Fibroblast of lung (primary cell): ENCODE data around the gene MDN1. TPM values are rescaled to one million over a fixed set of nuclear protein-coding genes. Genes with fewer than 3 reads are reported as not detected.
"Not testable (repeated sequence)": the region's sequence is repeated elsewhere in the genome, so short reads cannot be mapped to it uniquely, and the experiment has no call there.

Experiments
- DNase-seq, 2 donors: peaks; one replicate each; pipeline versions ENCODE4 v3.0.0 to v3.0.0-alpha.2; 2010; ENCODE audit warnings: low read depth in 2 of 2
- H2AFZ ChIP-seq: 2 replicates; pipeline ENCODE4 v1.5.1; 2012; ENCODE audit warnings: low read length, control low read depth, inconsistent platforms
- H3K27ac ChIP-seq: 2 replicates; pipeline ENCODE4 v1.5.1; 2011; ENCODE audit warnings: low read length, control low read depth; ENCODE audit not compliant: insufficient read depth
- H3K27me3 ChIP-seq: 2 replicates; pipeline ENCODE4 v1.5.1; 2011; ENCODE audit warnings: mild to moderate bottlenecking, low read length; ENCODE audit not compliant: control insufficient read depth, insufficient read depth
- H3K36me3 ChIP-seq: 2 replicates; pipeline ENCODE4 v1.5.1; 2011; ENCODE audit warnings: low read length; ENCODE audit not compliant: control insufficient read depth, insufficient read depth
- H3K4me1 ChIP-seq: 2 replicates; pipeline ENCODE4 v1.5.1; 2011; ENCODE audit warnings: low read length; ENCODE audit not compliant: control insufficient read depth, insufficient read depth; ENCODE audit errors: extremely low read depth
- H3K4me2 ChIP-seq: 2 replicates; pipeline ENCODE4 v1.5.1; 2011; ENCODE audit warnings: low read length, control low read depth; ENCODE audit not compliant: insufficient read depth; ENCODE audit errors: extremely low read depth
- H3K4me3 ChIP-seq, 4 experiments: fragments of 200-600 bp in 1 of 4; sonication (generic) in 1 of 4; replicated peaks in 1 of 4; 2 replicates each; pipeline ENCODE4 v1.5.1; 2011 to 2016; ENCODE audit warnings: low read length in 4 of 4, low read depth in 3 of 4, mild to moderate bottlenecking in 3 of 4, control low read depth in 2 of 4, inconsistent platforms in 1 of 4, mixed read lengths in 1 of 4; ENCODE audit not compliant: insufficient read depth in 1 of 4; ENCODE audit errors: control extremely low read depth in 1 of 4
- H3K79me2 ChIP-seq: 2 replicates; pipeline ENCODE4 v1.5.1; 2012; ENCODE audit warnings: mild to moderate bottlenecking, low read length, inconsistent platforms; ENCODE audit not compliant: control insufficient read depth, insufficient read depth
- H3K9ac ChIP-seq: 2 replicates; pipeline ENCODE4 v1.5.1; 2011; ENCODE audit warnings: mild to moderate bottlenecking, low read length, control low read depth; ENCODE audit not compliant: insufficient read depth
- H3K9me3 ChIP-seq: 2 replicates; pipeline ENCODE4 v1.5.1; 2012; ENCODE audit warnings: low read depth, low read length; ENCODE audit not compliant: control insufficient read depth, insufficient read depth
- H4K20me1 ChIP-seq: 2 replicates; pipeline ENCODE4 v1.5.1; 2011; ENCODE audit warnings: low read length; ENCODE audit not compliant: control insufficient read depth, insufficient read depth; ENCODE audit errors: extremely low read depth
- CTCF ChIP-seq, 2 donors: IDR thresholded peaks in 1 of 2; conservative IDR thresholded peaks in 1 of 2; 1 replicate in 1 of 2; 2 replicates in 1 of 2; pipeline ENCODE4 v1.5.1; 2011 to 2012; ENCODE audit warnings: low read length in 2 of 2, control low read depth in 1 of 2, inconsistent platforms in 1 of 2, low read depth in 1 of 2, mild to moderate bottlenecking in 1 of 2
- EZH2 ChIP-seq: IDR thresholded peaks from 2 replicates; pipeline ENCODE4 v1.5.1; 2012; ENCODE audit warnings: low read length, control low read depth, mild to moderate bottlenecking; ENCODE audit errors: missing control alignments
- polyA plus RNA-seq, 2 donors: library from polyadenylated mRNA; depleted of rRNA in 1 of 2; stranded (reverse) in 1 of 2; unstranded in 1 of 2; fragments of >200 nt; gene quantifications; 2 replicates each; pipeline ENCODE4 v1.2.1, GENCODE V29; 2011 to 2012; ENCODE audit warnings: missing spikeins in 1 of 2
- total RNA-seq: library from RNA; depleted of rRNA; stranded (reverse); fragments of >200 nt; gene quantifications from 2 replicates; pipeline ENCODE4 v1.2.1, GENCODE V29; 2014

MDN1 gene
- total and polyA plus RNA-seq, 2 donors (not counting 1 experiment from before 2014, with no cell fraction given) = 5.9 to 23.5 TPM

GRCh38 chr6:89643406-89643805, 176.2 kb downstream of the MDN1 start:
- Histone ChIP-seq H2AFZ (no peak overlapping the region), H3K27me3 (no peaks in the 10 kb centered on the region), H3K9me3 (no peaks in the 10 kb centered on the region), H3K36me3 (peaks cover 2% of the 10 kb centered on the region), H3K4me1 (no peaks in the 10 kb centered on the region), H4K20me1 (no peaks in the 10 kb centered on the region), H3K27ac (no peak overlapping the region), H3K79me2 (no peaks in the 10 kb centered on the region), H3K4me2 (no peak overlapping the region), H3K9ac (no peak overlapping the region), H3K4me3 (no peak overlapping the region)
- TF ChIP-seq EZH2 (no peak), CTCF (conservative IDR thresholded peaks at IDR 0.05 in 1 of 2, IDR thresholded peaks at IDR 0.05 in 1 of 2; ENCODE audit: low read depth in 1 of 2, low read length in 2 of 2) (no peak)
- DNase-seq = no peak

- H2AFZ ChIP-seq = no peak overlapping the region
- H3K27ac ChIP-seq = no peak overlapping the region
- H3K79me2 ChIP-seq = no peaks in the 10 kb centered on the region
- no peak overlapping the region for H3K4me2 ChIP-seq
- no peak overlapping the region for H3K9ac ChIP-seq
- peaks cover 2% of the 10 kb centered on the region for H3K36me3 ChIP-seq
- DNase-seq = no peak
- no peak overlapping the region for H3K4me3 ChIP-seq
- H3K9me3 ChIP-seq = no peaks in the 10 kb centered on the region
- no peaks in the 10 kb centered on the region for H4K20me1 ChIP-seq
- no peaks in the 10 kb centered on the region for H3K4me1 ChIP-seq
- TF ChIP-seq EZH2 (no peak), CTCF (conservative IDR thresholded peaks at IDR 0.05 in 1 of 2, IDR thresholded peaks at IDR 0.05 in 1 of 2; ENCODE audit: low read depth in 1 of 2, low read length in 2 of 2) (no peak)
- no peaks in the 10 kb centered on the region for H3K27me3 ChIP-seq
Measured at GRCh38 chr6:89642956-89643355, 176.6 kb downstream of the MDN1 start.

- H3K4me3 ChIP-seq, H3K27ac ChIP-seq, H3K9ac ChIP-seq, H3K4me1 ChIP-seq, H2AFZ ChIP-seq, H4K20me1 ChIP-seq, H3K9me3 ChIP-seq, H3K79me2 ChIP-seq, H3K27me3 ChIP-seq, DNase-seq, H3K36me3 ChIP-seq, H3K4me2 ChIP-seq: not testable (repeated sequence)
Measured at GRCh38 chr6:89641581-89641980, 178.0 kb downstream of the MDN1 start.

GRCh38 chr6:89640804-89641203, 178.8 kb downstream of the MDN1 start:
- Histone ChIP-seq H2AFZ (no peak overlapping the region), H3K79me2 (peaks cover 2% of the 10 kb centered on the region), H3K9me3 (no peaks in the 10 kb centered on the region), H4K20me1 (no peaks in the 10 kb centered on the region), H3K4me3 (no peak overlapping the region), H3K27me3 (no peaks in the 10 kb centered on the region), H3K4me2 (no peak overlapping the region), H3K27ac (no peak overlapping the region), H3K4me1 (peaks cover 3% of the 10 kb centered on the region), H3K9ac (no peak overlapping the region), H3K36me3 (peaks cover 4% of the 10 kb centered on the region)
- peak in 1 of 2 donors; percentile 93 for DNase-seq
- TF ChIP-seq EZH2 (no peak), CTCF (conservative IDR thresholded peaks at IDR 0.05 in 1 of 2, IDR thresholded peaks at IDR 0.05 in 1 of 2; ENCODE audit: low read depth in 1 of 2, low read length in 2 of 2) (no peak)
